Measurements from ENCODE around the gene PXDN. TPM values are rescaled to one million over a fixed set of nuclear protein-coding genes. Genes with fewer than 3 reads are reported as not detected.

Gene PXDN
- total RNA-seq, 2 donors from 2014 or later = 34.8 to 46.0 TPM

GRCh38 chr2:1756456-1756855 lies 12.1 kb upstream of the PXDN start:
- no peak for ATAC-seq
- intact Hi-C loops (cut with DNase I) = no loop called here
- DNase-seq = no peak

GRCh38 chr2:1755436-1756191 lies 11.3 kb upstream of the PXDN start:
- intact Hi-C loops (cut with DNase I) = no loop called here
- ATAC-seq (peak in 1 of 2 donors; percentile 66), DNase-seq (no peak)

GRCh38 chr2:1754461-1755170 lies 10.3 kb upstream of the PXDN start:
- DNase-seq (no peak), ATAC-seq (no peak)
- intact Hi-C loops (cut with DNase I) = no loop called here

GRCh38 chr2:1754046-1754445 lies 9.7 kb upstream of the PXDN start:
- no peak for ATAC-seq
- intact Hi-C loops (cut with DNase I) = no loop called here
- DNase-seq = no peak

- intact Hi-C loops (cut with DNase I) = no loop called here
- no peak for ATAC-seq
These were observed 8.4 kb upstream of the PXDN start for GRCh38 chr2:1752751-1753150.

GRCh38 chr2:1751767-1752725 lies 7.7 kb upstream of the PXDN start:
- DNase-seq (no peak), ATAC-seq (no peak)
- intact Hi-C loops (cut with DNase I) = no loop called here

More at GRCh38 chr2:1752751-1753150, 8.4 kb upstream of the PXDN start:
- DNase-seq = no peak

GRCh38 chr2:1750933-1751766 lies 6.8 kb upstream of the PXDN start:
- intact Hi-C loops (cut with DNase I) = no loop called here
- DNase-seq (peak; percentile 81), ATAC-seq (peak; percentile 75 to 81)

- intact Hi-C loops (cut with DNase I) = no loop called here
- DNase-seq (no peak), ATAC-seq (no peak)
These were observed 6.1 kb upstream of the PXDN start for GRCh38 chr2:1750270-1750932.

- DNase-seq = no peak
- no peak for ATAC-seq
- intact Hi-C loops (cut with DNase I) = loop anchor here in 1 of 2 donors (10.0 kb wide), 1 partner anchor 155 kb away; no protein-coding TSS in a partner anchor
These were observed 5.3 kb upstream of the PXDN start for GRCh38 chr2:1749489-1750119.

GRCh38 chr2:1748741-1749488 lies 4.6 kb upstream of the PXDN start:
- DNase-seq = no peak
- intact Hi-C loops (cut with DNase I) = loop anchor here in 1 of 2 donors (10.0 kb wide), 1 partner anchor 154 kb away; no protein-coding TSS in a partner anchor
- ATAC-seq = no peak

- ATAC-seq (no peak), DNase-seq (no peak)
- intact Hi-C loops (cut with DNase I) = loop anchor here in 1 of 2 donors (10.0 kb wide), 1 partner anchor 153 kb away; no protein-coding TSS in a partner anchor
These were observed 3.9 kb upstream of the PXDN start for GRCh38 chr2:1748176-1748740.

GRCh38 chr2:1747065-1747941 lies 3.0 kb upstream of the PXDN start:
- intact Hi-C loops (cut with DNase I) = loop anchor here in 1 of 2 donors (10.0 kb wide), 1 partner anchor 153 kb away; no protein-coding TSS in a partner anchor
- DNase-seq (no peak), ATAC-seq (no peak)

- DNase-seq (no peak), ATAC-seq (no peak)
- intact Hi-C loops (cut with DNase I) = loop anchor here in 1 of 2 donors (10.0 kb wide), 1 partner anchor 152 kb away; no protein-coding TSS in a partner anchor
These were observed 2.1 kb upstream of the PXDN start for GRCh38 chr2:1746174-1747064.
